Heart right ventricle (tissue), 16 donors: ENCODE measurements around the gene MBP. TPM values are rescaled to one million over a fixed set of nuclear protein-coding genes. Genes with fewer than 3 reads are reported as not detected.
A peak's percentile ranks its signal among the peaks of the same experiment; 100 is the strongest.

Source experiments
- ATAC-seq, 8 donors: fragments of 200-7000 bp; cut with Tn5 transposase; one replicate each; pipeline ENCODE4 v1.9.1; 2020; ENCODE audit warnings: mild to moderate bottlenecking in 8 of 8, moderate library complexity in 8 of 8, moderate number of reproducible peaks in 1 of 8
- DNase-seq, 2 donors: peaks; one replicate each; pipeline ENCODE4 v3.0.0-alpha.2; 2020
- H3K27ac ChIP-seq, 10 donors: fragments of 200-600 bp; sonication (generic) in 2 of 10; one replicate each; pipeline versions ENCODE4 v1.5.0 to v1.8.0; 2020 to 2022; ENCODE audit warnings: mild to moderate bottlenecking in 3 of 10
- H3K27me3 ChIP-seq, 7 donors: fragments of 200-600 bp; one replicate each; pipeline ENCODE4 v1.8.0; 2021 to 2022; ENCODE audit warnings: mild to moderate bottlenecking in 2 of 7
- H3K36me3 ChIP-seq, 9 donors: fragments of 200-600 bp; sonication (generic) in 1 of 9; one replicate each; pipeline versions ENCODE4 v1.5.0 to v1.8.0; 2020 to 2022; ENCODE audit warnings: mild to moderate bottlenecking in 2 of 9
- H3K4me1 ChIP-seq, 9 donors: fragments of 200-600 bp; sonication (generic) in 1 of 9; one replicate each; pipeline versions ENCODE4 v1.5.0 to v1.8.0; 2020 to 2022; ENCODE audit warnings: mild to moderate bottlenecking in 4 of 9
- H3K4me3 ChIP-seq, 10 donors: fragments of 200-600 bp; sonication (generic) in 2 of 10; one replicate each; pipeline versions ENCODE4 v1.5.0 to v1.8.0; 2020 to 2022; ENCODE audit warnings: mild to moderate bottlenecking in 7 of 10, moderate library complexity in 2 of 10
- H3K9me3 ChIP-seq, 11 donors: fragments of 200-600 bp in 10 of 11; sonication (generic) in 2 of 11; one replicate each; pipeline versions ENCODE4 v1.5.0 to v1.8.0; 2013 to 2022; ENCODE audit warnings: mild to moderate bottlenecking in 2 of 11, control low read depth in 1 of 11, moderate library complexity in 1 of 11
- CTCF ChIP-seq, 9 donors: fragments of 200-600 bp; sonication (generic) in 2 of 9; IDR thresholded peaks; one replicate each; pipeline versions ENCODE4 v1.5.0 to v1.8.0; 2021 to 2022; ENCODE audit warnings: antibody characterized with exemption in 9 of 9, mild to moderate bottlenecking in 5 of 9, moderate library complexity in 1 of 9
- WGBS, 2 donors: extraction: QIAGEN DNeasy Blood & Tissue Kit; methylation state at CpG; one replicate each; pipeline ENCODE4 v1.1.7; 2013; ENCODE audit warnings: inconsistent platforms in 1 of 2; 5-methylcytosine and 5-hydroxymethylcytosine counted together
- intact Hi-C, 10 donors: fragments of 100-400 bp; cut with DNase I; formaldehyde crosslinking; loops; one replicate each; pipeline versions ENCODE4 v1.11.1 to v1.14.2; 2022
- polyA plus RNA-seq, 2 donors: library from polyadenylated mRNA; stranded (reverse); fragments of 200-250 nt; gene quantifications; one replicate each; pipeline ENCODE4 v1.2.3, GENCODE V29; 2013
- total RNA-seq, 10 donors: library from RNA; stranded (reverse); fragmentation: NEBNext Ultra II Directional in 3 of 10; extraction: Animal tissue kit (Norgen Biotek cat#: 25700) in 3 of 10; gene quantifications; one replicate each; pipeline versions ENCODE4 v1.2.1 to v1.2.4, GENCODE V29; 2021 to 2023
- donor health status: Arrhythmogenic right ventricular cardiomyopathy.
- donor health status: ischemic (EF 13 %, LVEDD 7.1; RV severe dilation, severe dysfunction).
- donor health status: healthy with polysubstance abuse.
- donor health status: DM: no; HTN: yes; CAD: no.
- donor health status: DM: no; HTN: no; CAD: no.
- donor health status: ischemic (EF 25% LVEDD 6.9; RV normal size, moderate dysfunction).
- donor health status: ischemic (EF 25% LVEDD 5.7; RV mildly dilated, moderate dysfunction).
- donor health status: healthy.
- donor health status: DM: yes; HTN: yes; CAD: no.
- donor health status: Ischemic cardiomyopathy.
- donor health status: ischemic (EF 35%, LVEDD 5.7; RV mildly dilated, moderate dysfunction).
- donor health status: nonischemic (EF 11% LVEDD 7.7; RV severe dilation, severe dysfunction).
- donor health status: DM: yes; HTN: yes; CAD: no.
- donor health status: PGD.
- donor health status: ischemic (EF 29% LVEDD 5.4; RV normal size, mild dysfunction).
- donor health status: nonischemic (EF 23%, LVEDD 6.1; RV moderate dilation, normal function).

The MBP gene
- total and polyA plus RNA-seq, 12 donors: 3.0 to 70.8 (median 43.9) TPM

- H3K9me3 ChIP-seq: no peaks in the 10 kb centered on the region
- ATAC-seq (peak in 4 of 8 donors; percentile 31 to 51 (median 46)), DNase-seq (no peak)
- intact Hi-C loops: loop anchor here in 2 of 10 donors (5.0 to 10.0 kb wide), 2 partner anchors 114 to 122 kb away; partner anchors contain the start of gene MBP (in 1 of the 2)
- H3K4me3 ChIP-seq: no peak overlapping the region
- H3K4me1 ChIP-seq: peaks cover 5 to 40% (median 32%) of the 10 kb centered on the region in 9 donors
- H3K36me3 ChIP-seq: peaks cover 0 to 39% (median 0%) of the 10 kb centered on the region in 9 donors
- WGBS, 2 donors: 56 to 65% methylated on average over 6 of the region's 6 CpGs
- peak overlapping the region in 9 of 10 donors; percentile 2 to 85 (median 79) for H3K27ac ChIP-seq
- peaks cover 0 to 2% (median 0%) of the 10 kb centered on the region in 7 donors for H3K27me3 ChIP-seq
- TF ChIP-seq CTCF (IDR thresholded peaks at IDR 0.05): no peak
Measured at GRCh38 chr18:77012806-77013541, 119.6 kb downstream of the MBP start.

- no peaks in the 10 kb centered on the region for H3K9me3 ChIP-seq
- H3K4me3 ChIP-seq: no peak overlapping the region
- 85% methylated on average over 8 of the region's 8 CpGs for WGBS, 2 donors
- no peak overlapping the region for H3K27ac ChIP-seq
- peaks cover 0 to 36% (median 0%) of the 10 kb centered on the region in 9 donors for H3K36me3 ChIP-seq
- DNase-seq: no peak
- ATAC-seq: no peak
- peaks cover 0 to 3% (median 0%) of the 10 kb centered on the region in 7 donors for H3K27me3 ChIP-seq
- intact Hi-C loops: loop anchor here in 2 of 10 donors (5.0 to 10.0 kb wide), 2 partner anchors 115 to 123 kb away; partner anchors contain the start of gene MBP (in 1 of the 2)
- no peak for TF ChIP-seq CTCF (IDR thresholded peaks at IDR 0.05)
- peaks cover 5 to 49% (median 32%) of the 10 kb centered on the region in 9 donors for H3K4me1 ChIP-seq
Measured at GRCh38 chr18:77012120-77012519, 120.5 kb downstream of the MBP start.

- DNase-seq (no peak), ATAC-seq (no peak)
- intact Hi-C loops: loop anchor here in 8 of 10 donors (5.0 to 10.0 kb wide), 7 partner anchors 43 to 645 kb away; partner anchors contain the start of gene MBP (in 5 of the 8)
- Histone ChIP-seq H3K27me3 (peaks cover 0 to 3% (median 0%) of the 10 kb centered on the region in 7 donors), H3K9me3 (no peaks in the 10 kb centered on the region), H3K27ac (no peak overlapping the region), H3K36me3 (peaks cover 0 to 19% (median 0%) of the 10 kb centered on the region in 9 donors), H3K4me3 (no peak overlapping the region), H3K4me1 (peaks cover 7 to 57% (median 24%) of the 10 kb centered on the region in 9 donors)
- WGBS, 2 donors: 84 to 86% methylated on average over 19 of the region's 19 CpGs
- no peak for TF ChIP-seq CTCF (IDR thresholded peaks at IDR 0.05)
Measured at GRCh38 chr18:77009675-77010074, 122.9 kb downstream of the MBP start.

GRCh38 chr18:77008576-77009315 is 123.8 kb downstream of the MBP start:
- Histone ChIP-seq H3K27me3 (peaks cover 0 to 3% (median 0%) of the 10 kb centered on the region in 7 donors), H3K4me1 (peaks cover 2 to 55% (median 15%) of the 10 kb centered on the region in 9 donors), H3K36me3 (peaks cover 0 to 19% (median 0%) of the 10 kb centered on the region in 9 donors), H3K27ac (no peak overlapping the region), H3K9me3 (no peaks in the 10 kb centered on the region), H3K4me3 (no peak overlapping the region)
- ATAC-seq (no peak), DNase-seq (no peak)
- intact Hi-C loops: loop anchor here in 7 of 10 donors (5.0 to 10.0 kb wide), 6 partner anchors 44 to 646 kb away; partner anchors contain the start of gene MBP (in 4 of the 7)
- 85 to 86% methylated on average over 23 of the region's 23 CpGs for WGBS, 2 donors
- TF ChIP-seq CTCF (IDR thresholded peaks at IDR 0.05): no peak
